Kidney glomerular epithelial cell (primary cell): ENCODE results near the gene GNAQ.
A peak's percentile ranks its signal among the peaks of the same experiment; 100 is the strongest.

Experiments
- DNase-seq: peaks from one replicate; lab custom pipeline; 2025; lab: John Stamatoyannopoulos, UW

GNAQ gene

GRCh38 chr9:78003730-78004129 lies 27.9 kb downstream of the GNAQ start:
- DNase-seq: no peak

GRCh38 chr9:78001946-78002731 lies 29.5 kb downstream of the GNAQ start:
- no peak for DNase-seq

GRCh38 chr9:78000221-78000620 lies 31.4 kb downstream of the GNAQ start:
- DNase-seq: no peak

GRCh38 chr9:77999231-77999631 lies 32.4 kb downstream of the GNAQ start:
- DNase-seq: no peak

- peak; percentile 16 for DNase-seq
Measured at GRCh38 chr9:77997611-77998284, 33.9 kb downstream of the GNAQ start.

GRCh38 chr9:77996696-77997095 lies 34.9 kb downstream of the GNAQ start:
- no peak for DNase-seq

GRCh38 chr9:77991191-77991590 lies 40.4 kb downstream of the GNAQ start:
- DNase-seq: no peak

GRCh38 chr9:77989909-77990308 lies 41.7 kb downstream of the GNAQ start:
- DNase-seq: no peak

- no peak for DNase-seq
Measured at GRCh38 chr9:77989458-77989857, 42.2 kb downstream of the GNAQ start.

- no peak for DNase-seq
Measured at GRCh38 chr9:77988630-77989029, 43.0 kb downstream of the GNAQ start.

GRCh38 chr9:77987880-77988525 lies 43.6 kb downstream of the GNAQ start:
- no peak for DNase-seq

- no peak for DNase-seq
Measured at GRCh38 chr9:77987081-77987656, 44.4 kb downstream of the GNAQ start.

GRCh38 chr9:77985996-77986395 lies 45.6 kb downstream of the GNAQ start:
- DNase-seq: no peak

GRCh38 chr9:77983320-77983662 lies 48.3 kb downstream of the GNAQ start:
- no peak for DNase-seq

- DNase-seq: no peak
Measured at GRCh38 chr9:77982581-77983319, 48.9 kb downstream of the GNAQ start.

GRCh38 chr9:77981907-77982306 lies 49.7 kb downstream of the GNAQ start:
- no peak for DNase-seq

GRCh38 chr9:77981332-77981731 lies 50.3 kb downstream of the GNAQ start:
- peak; percentile 66 for DNase-seq

GRCh38 chr9:77980622-77981021 lies 51.0 kb downstream of the GNAQ start:
- DNase-seq: peak; percentile 19

- DNase-seq: peak; percentile 4
Measured at GRCh38 chr9:77978086-77978781, 53.4 kb downstream of the GNAQ start.

GRCh38 chr9:77977210-77977611 lies 54.4 kb downstream of the GNAQ start:
- DNase-seq: peak; percentile 86

- no peak for DNase-seq
Measured at GRCh38 chr9:77975806-77976205, 55.8 kb downstream of the GNAQ start.

- no peak for DNase-seq
Measured at GRCh38 chr9:77975036-77975435, 56.6 kb downstream of the GNAQ start.
